H9 (cell line): ENCODE measurements around the gene VWF. TPM values are rescaled to one million over a fixed set of nuclear protein-coding genes. Genes with fewer than 3 reads are reported as not detected.

Experiments used
- DNase-seq: peaks from one replicate; pipeline ENCODE4 v3.0.0-alpha.2; 2017
- H2AFZ ChIP-seq: one replicate; pipeline ENCODE4 v1.6.1; 2013; ENCODE audit warnings: mild to moderate bottlenecking, low read length, control low read depth, moderate library complexity
- H2AK5ac ChIP-seq: 2 replicates; pipeline ENCODE4 v1.6.1; 2013; ENCODE audit warnings: low read length, control low read depth, mixed read lengths; ENCODE audit not compliant: insufficient read length
- H2BK120ac ChIP-seq: one replicate; pipeline ENCODE4 v1.6.1; 2013; ENCODE audit warnings: low read depth, mild to moderate bottlenecking, low read length, control low read depth, inconsistent platforms; ENCODE audit not compliant: poor library complexity, severe bottlenecking
- H2BK12ac ChIP-seq: 2 replicates; pipeline ENCODE4 v1.6.1; 2013; ENCODE audit warnings: low read length, control low read depth, mixed read lengths, low read depth; ENCODE audit not compliant: insufficient read length
- H2BK15ac ChIP-seq: 2 replicates; pipeline ENCODE4 v1.6.1; 2013; ENCODE audit warnings: low read depth, low read length, control low read depth
- H2BK20ac ChIP-seq: one replicate; pipeline ENCODE4 v1.6.1; 2013; ENCODE audit warnings: low read depth, mild to moderate bottlenecking, low read length, control low read depth, inconsistent platforms; ENCODE audit not compliant: poor library complexity, severe bottlenecking
- H2BK5ac ChIP-seq: 2 replicates; pipeline ENCODE4 v1.6.1; 2013; ENCODE audit warnings: low read length, control low read depth, mixed read lengths; ENCODE audit not compliant: insufficient read length
- H3K14ac ChIP-seq: 2 replicates; pipeline ENCODE4 v1.6.1; 2013; ENCODE audit warnings: low read length, control low read depth; ENCODE audit not compliant: insufficient read depth
- H3K18ac ChIP-seq: 2 replicates; pipeline ENCODE4 v1.6.1; 2013; ENCODE audit warnings: low read depth, mild to moderate bottlenecking, mixed read lengths, low read length, control low read depth; ENCODE audit not compliant: insufficient read length
- H3K23ac ChIP-seq: 2 replicates; pipeline ENCODE4 v1.6.1; 2013; ENCODE audit warnings: low read length, control low read depth, mixed read lengths, low read depth; ENCODE audit not compliant: insufficient read length
- H3K23me2 ChIP-seq: 2 replicates; pipeline ENCODE4 v1.6.1; 2013; ENCODE audit warnings: low read depth, mild to moderate bottlenecking, mixed read lengths, low read length, control low read depth; ENCODE audit not compliant: insufficient read length, poor library complexity, severe bottlenecking
- H3K27ac ChIP-seq: 2 replicates; pipeline ENCODE4 v1.5.1; 2013; ENCODE audit warnings: low read length, control low read depth, mixed read lengths, low read depth; ENCODE audit not compliant: insufficient read length
- H3K27me3 ChIP-seq: 2 replicates; pipeline ENCODE4 v1.6.1; 2013; ENCODE audit warnings: low read length, control low read depth, inconsistent platforms; ENCODE audit not compliant: insufficient read depth
- H3K4ac ChIP-seq: 2 replicates; pipeline ENCODE4 v1.6.1; 2013; ENCODE audit warnings: low read depth, mild to moderate bottlenecking, control low read depth, inconsistent platforms, low read length, moderate library complexity
- H3K4me1 ChIP-seq: 2 replicates; pipeline ENCODE4 v1.6.1; 2013; ENCODE audit warnings: low read length, control low read depth, inconsistent platforms; ENCODE audit not compliant: insufficient read depth
- H3K4me2 ChIP-seq: 2 replicates; pipeline ENCODE4 v1.6.1; 2013; ENCODE audit warnings: low read length, control low read depth, mixed read lengths; ENCODE audit not compliant: insufficient read length, insufficient read depth
- H3K56ac ChIP-seq: 2 replicates; pipeline ENCODE4 v1.6.1; 2013; ENCODE audit warnings: low read depth, mild to moderate bottlenecking, mixed read lengths, low read length, control low read depth; ENCODE audit not compliant: insufficient read length
- H3K79me1 ChIP-seq: 2 replicates; pipeline ENCODE4 v1.6.1; 2013; ENCODE audit warnings: low read depth, mild to moderate bottlenecking, moderate library complexity, low read length, control low read depth, inconsistent platforms; ENCODE audit not compliant: insufficient read depth, poor library complexity, severe bottlenecking
- H3K79me2 ChIP-seq: 2 replicates; pipeline ENCODE4 v1.6.1; 2013; ENCODE audit warnings: low read length, control low read depth, inconsistent platforms; ENCODE audit not compliant: insufficient read depth
- H3K9ac ChIP-seq: 2 replicates; pipeline ENCODE4 v1.6.1; 2013; ENCODE audit warnings: low read length, control low read depth, mixed read lengths; ENCODE audit not compliant: insufficient read length; ENCODE audit errors: extremely low read depth
- H3K9me3 ChIP-seq: one replicate; pipeline ENCODE4 v1.6.1; 2013; ENCODE audit warnings: low read depth, low read length, inconsistent platforms; ENCODE audit not compliant: control insufficient read depth
- H3T11ph ChIP-seq: one replicate; pipeline ENCODE4 v1.6.1; 2013; ENCODE audit warnings: mild to moderate bottlenecking, low read length, control low read depth, inconsistent platforms
- H4K20me1 ChIP-seq: one replicate; pipeline ENCODE4 v1.6.1; 2013; ENCODE audit not compliant: control insufficient read depth, insufficient read length, insufficient read depth
- H4K5ac ChIP-seq: 2 replicates; pipeline ENCODE4 v1.6.1; 2013; ENCODE audit warnings: low read depth, mild to moderate bottlenecking, mixed read lengths, low read length, control low read depth; ENCODE audit not compliant: insufficient read length
- H4K8ac ChIP-seq: replicated peaks from 2 replicates; pipeline ENCODE4 v1.6.1; 2013; ENCODE audit warnings: low read length, control low read depth, mixed read lengths, low read depth; ENCODE audit not compliant: insufficient read length
- H4K91ac ChIP-seq: 2 replicates; pipeline ENCODE4 v1.6.1; 2013; ENCODE audit warnings: low read depth, mild to moderate bottlenecking, moderate library complexity, mixed read lengths, low read length, control low read depth; ENCODE audit not compliant: insufficient read length
- H3K27ac Mint-ChIP-seq, 3 experiments: 2 replicates in 2 of 3; 3 replicates in 1 of 3; pipeline ENCODE4 v1.8.0; 2020 to 2021; ENCODE audit warnings: mixed read lengths in 3 of 3, mild to moderate bottlenecking in 1 of 3, moderate library complexity in 1 of 3
- H3K27me3 Mint-ChIP-seq: 2 replicates; pipeline ENCODE4 v1.8.0; 2021; ENCODE audit warnings: low read depth, mild to moderate bottlenecking, moderate library complexity, mixed read lengths
- H3K36me3 Mint-ChIP-seq, 3 experiments: 2 replicates in 2 of 3; 3 replicates in 1 of 3; pipeline ENCODE4 v1.8.0; 2020 to 2021; ENCODE audit warnings: low read depth in 3 of 3, mixed read lengths in 3 of 3; ENCODE audit not compliant: insufficient read depth in 1 of 3
- H3K4me1 Mint-ChIP-seq, 2 experiments: 2 replicates each; pipeline ENCODE4 v1.8.0; 2020; ENCODE audit warnings: mixed read lengths in 2 of 2
- H3K4me3 Mint-ChIP-seq, 2 experiments: 2 replicates in 1 of 2; 3 replicates in 1 of 2; pipeline ENCODE4 v1.8.0; 2020 to 2021; ENCODE audit warnings: mild to moderate bottlenecking in 2 of 2, mixed read lengths in 2 of 2, moderate library complexity in 1 of 2
- H3K9me3 Mint-ChIP-seq, 2 experiments: 2 replicates in 1 of 2; 3 replicates in 1 of 2; pipeline ENCODE4 v1.8.0; 2020; ENCODE audit warnings: mild to moderate bottlenecking in 2 of 2, mixed read lengths in 2 of 2, moderate library complexity in 1 of 2
- WGBS: extraction: QIAGEN DNeasy Blood & Tissue Kit; methylation state at CpG from one replicate; pipeline ENCODE4 v1.1.7; 2013; ENCODE audit warnings: missing lambda C conversion rate, low lambda C conversion rate, mixed read lengths; ENCODE audit not compliant: insufficient read length; ENCODE audit errors: extremely low coverage; 5-methylcytosine and 5-hydroxymethylcytosine counted together
- total RNA-seq: library from RNA; stranded (reverse); gene quantifications from 2 replicates; pipeline ENCODE4 v1.2.1, GENCODE V29; 2021
- TF ChIP-seq, protein P1 (sequence below): fragments of 200-600 bp; sonication (generic); conservative IDR thresholded peaks from 3 replicates; pipeline ENCODE4 v1.8.0; 2021; ENCODE audit warnings: antibody characterized with exemption, mild to moderate bottlenecking

The VWF gene
- total RNA-seq, 1 experiment from 2014 or later = 0.17 TPM

DNA sequence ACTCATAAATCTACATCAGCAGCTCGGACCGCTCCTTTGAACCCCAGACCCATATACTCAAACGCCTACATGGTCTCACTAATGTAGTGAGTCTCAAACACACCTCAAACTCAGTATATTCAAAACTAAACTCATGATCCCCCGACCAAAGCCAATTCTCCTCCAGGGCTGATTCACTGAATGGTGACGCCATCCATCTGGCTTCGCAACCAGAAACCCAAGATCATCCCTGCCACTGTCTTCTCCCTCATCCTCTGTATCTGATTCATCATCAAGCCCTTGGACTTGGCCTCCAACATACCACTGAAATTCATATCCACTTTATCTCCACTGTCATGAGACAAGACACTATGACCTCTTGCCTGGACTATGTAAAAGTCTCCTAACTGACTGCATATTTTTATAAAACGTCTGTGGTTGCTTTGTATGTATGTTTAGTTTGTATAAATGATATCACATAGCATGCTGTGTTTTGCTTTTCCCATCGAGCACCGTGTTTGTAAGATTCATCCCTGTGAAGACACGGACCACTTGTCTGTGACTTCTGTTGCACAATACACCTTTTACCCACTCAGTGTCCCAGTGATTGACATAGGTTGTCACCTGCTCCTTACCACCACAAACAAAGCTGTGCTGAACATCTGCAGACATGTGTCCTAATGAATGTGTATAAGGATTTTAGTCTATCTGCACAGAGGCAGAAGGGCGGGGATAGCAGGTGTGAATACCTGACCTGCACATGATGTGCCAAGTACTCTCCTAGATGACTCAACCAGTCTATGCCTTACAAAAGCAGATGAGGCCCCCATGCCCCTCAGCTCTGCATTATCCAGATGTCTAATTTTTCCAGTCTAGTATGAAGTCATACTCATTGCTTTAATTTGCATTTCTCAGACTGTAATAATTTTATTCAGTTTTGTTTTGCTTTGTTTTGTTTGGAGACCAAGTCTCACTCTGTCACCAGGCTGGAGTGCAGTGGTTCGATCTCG lies 76.9 kb downstream of the VWF start:
- no peak overlapping the region for H4K8ac ChIP-seq
- peaks cover 14% of the 10 kb centered on the region for H3K27me3 Mint-ChIP-seq
- H2AK5ac ChIP-seq = no peak overlapping the region
- H3K4me1 ChIP-seq = no peaks in the 10 kb centered on the region
- H3T11ph ChIP-seq = no peak overlapping the region
- H3K4me2 ChIP-seq = no peak overlapping the region
- no peak overlapping the region for H2BK5ac ChIP-seq
- H3K36me3 Mint-ChIP-seq = no peaks in the 10 kb centered on the region
- no peaks in the 10 kb centered on the region for H3K27me3 ChIP-seq
- no CpG with 5 or more reads among the region's 13 CpGs for WGBS
- H3K23me2 ChIP-seq = no peaks in the 10 kb centered on the region
- H4K5ac ChIP-seq = no peak overlapping the region
- H2AFZ ChIP-seq = no peak overlapping the region
- no peaks in the 10 kb centered on the region for H4K20me1 ChIP-seq
- no peak overlapping the region for H2BK15ac ChIP-seq
- H2BK20ac ChIP-seq = no peak overlapping the region
- DNase-seq = no peak
- H3K9ac ChIP-seq = no peak overlapping the region
- TF ChIP-seq, protein P1, sequence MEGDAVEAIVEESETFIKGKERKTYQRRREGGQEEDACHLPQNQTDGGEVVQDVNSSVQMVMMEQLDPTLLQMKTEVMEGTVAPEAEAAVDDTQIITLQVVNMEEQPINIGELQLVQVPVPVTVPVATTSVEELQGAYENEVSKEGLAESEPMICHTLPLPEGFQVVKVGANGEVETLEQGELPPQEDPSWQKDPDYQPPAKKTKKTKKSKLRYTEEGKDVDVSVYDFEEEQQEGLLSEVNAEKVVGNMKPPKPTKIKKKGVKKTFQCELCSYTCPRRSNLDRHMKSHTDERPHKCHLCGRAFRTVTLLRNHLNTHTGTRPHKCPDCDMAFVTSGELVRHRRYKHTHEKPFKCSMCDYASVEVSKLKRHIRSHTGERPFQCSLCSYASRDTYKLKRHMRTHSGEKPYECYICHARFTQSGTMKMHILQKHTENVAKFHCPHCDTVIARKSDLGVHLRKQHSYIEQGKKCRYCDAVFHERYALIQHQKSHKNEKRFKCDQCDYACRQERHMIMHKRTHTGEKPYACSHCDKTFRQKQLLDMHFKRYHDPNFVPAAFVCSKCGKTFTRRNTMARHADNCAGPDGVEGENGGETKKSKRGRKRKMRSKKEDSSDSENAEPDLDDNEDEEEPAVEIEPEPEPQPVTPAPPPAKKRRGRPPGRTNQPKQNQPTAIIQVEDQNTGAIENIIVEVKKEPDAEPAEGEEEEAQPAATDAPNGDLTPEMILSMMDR = no peak
- no peak overlapping the region for H3K23ac ChIP-seq
- no peak overlapping the region for H3K27ac ChIP-seq
- H3K14ac ChIP-seq = no peak overlapping the region
- H4K91ac ChIP-seq = no peak overlapping the region
- no peak overlapping the region for H3K18ac ChIP-seq
- no peak overlapping the region for H3K4ac ChIP-seq
- no peaks in the 10 kb centered on the region for H3K4me1 Mint-ChIP-seq
- H3K4me3 Mint-ChIP-seq = no peak overlapping the region
- no peaks in the 10 kb centered on the region for H3K79me2 ChIP-seq
- H3K9me3 ChIP-seq = no peaks in the 10 kb centered on the region
- no peaks in the 10 kb centered on the region for H3K9me3 Mint-ChIP-seq
- no peak overlapping the region; a peak in 1 of 7 replicates for H3K27ac Mint-ChIP-seq
- H3K79me1 ChIP-seq = no peaks in the 10 kb centered on the region
- no peak overlapping the region for H3K56ac ChIP-seq
- no peak overlapping the region for H2BK12ac ChIP-seq
- H2BK120ac ChIP-seq = no peak overlapping the region
